Skin of body (tissue), 2 donors: Measurements from ENCODE around the gene SH2D3C. TPM values are rescaled to one million over a fixed set of nuclear protein-coding genes. Genes with fewer than 3 reads are reported as not detected.

Source experiments
- DNase-seq: peaks from one replicate; lab custom pipeline; 2025; lab: John Stamatoyannopoulos, UW
- total RNA-seq: library from RNA; depleted of rRNA; stranded (reverse); fragments of >200 nt; gene quantifications from one replicate; pipeline ENCODE4 v1.2.3, GENCODE V29; 2014

SH2D3C gene
- total RNA-seq, 1 donor from 2014 or later = 5.7 TPM

- no peak for DNase-seq
These were observed 75.0 kb downstream of the SH2D3C start for GRCh38 chr9:127703289-127703946.

DNA sequence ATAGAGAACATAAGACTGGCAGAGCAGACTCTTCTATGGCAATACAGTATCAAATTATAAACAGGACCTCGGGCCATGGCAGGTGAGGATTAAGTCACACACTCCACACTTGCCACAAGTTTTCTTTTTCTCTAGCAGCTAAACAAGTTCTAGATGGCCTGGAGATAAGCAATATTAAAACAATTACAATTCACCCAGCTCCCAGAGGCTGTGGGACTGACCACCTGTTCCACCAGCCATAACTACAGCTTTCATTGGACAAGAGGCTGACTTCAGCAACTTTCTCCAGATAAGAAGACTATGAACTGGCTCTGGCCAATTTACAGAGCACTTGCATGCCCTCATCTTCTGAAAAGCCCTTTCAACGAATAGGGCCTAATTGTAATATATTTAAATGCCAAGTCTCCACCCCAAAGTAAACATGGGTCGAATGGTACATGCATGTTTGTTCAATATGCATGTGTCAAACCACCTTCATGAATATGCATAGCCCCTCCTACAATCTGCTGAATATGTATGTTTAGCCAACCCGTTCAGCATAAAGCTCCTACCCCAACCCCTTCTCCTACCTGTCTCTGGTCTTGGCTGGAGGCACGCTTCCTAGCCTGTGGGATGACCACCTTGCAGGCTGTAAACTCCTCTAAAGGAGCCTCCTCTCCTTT, 77.7 kb downstream of the SH2D3C start:
- DNase-seq = no peak

DNA sequence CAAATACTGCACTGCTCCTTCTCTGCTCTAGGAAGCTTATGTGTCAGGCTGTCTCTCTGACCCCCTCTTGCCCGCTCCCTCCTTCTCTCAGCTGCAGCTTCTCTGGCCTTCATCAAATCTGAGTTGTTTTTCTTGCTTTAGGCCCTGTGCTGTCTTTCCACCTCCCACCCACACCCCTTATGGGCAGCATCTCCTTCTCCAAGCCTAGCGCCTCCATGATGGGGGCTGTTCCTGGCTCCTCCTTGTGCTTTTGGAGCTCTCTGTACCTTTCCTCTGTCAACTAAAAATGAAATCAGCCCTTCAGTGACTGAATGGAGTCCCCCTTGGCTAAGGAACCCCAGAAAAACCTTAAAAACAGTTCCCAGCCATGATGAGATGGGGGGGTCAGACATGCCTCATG, 78.3 kb downstream of the SH2D3C start:
- no peak for DNase-seq

DNA sequence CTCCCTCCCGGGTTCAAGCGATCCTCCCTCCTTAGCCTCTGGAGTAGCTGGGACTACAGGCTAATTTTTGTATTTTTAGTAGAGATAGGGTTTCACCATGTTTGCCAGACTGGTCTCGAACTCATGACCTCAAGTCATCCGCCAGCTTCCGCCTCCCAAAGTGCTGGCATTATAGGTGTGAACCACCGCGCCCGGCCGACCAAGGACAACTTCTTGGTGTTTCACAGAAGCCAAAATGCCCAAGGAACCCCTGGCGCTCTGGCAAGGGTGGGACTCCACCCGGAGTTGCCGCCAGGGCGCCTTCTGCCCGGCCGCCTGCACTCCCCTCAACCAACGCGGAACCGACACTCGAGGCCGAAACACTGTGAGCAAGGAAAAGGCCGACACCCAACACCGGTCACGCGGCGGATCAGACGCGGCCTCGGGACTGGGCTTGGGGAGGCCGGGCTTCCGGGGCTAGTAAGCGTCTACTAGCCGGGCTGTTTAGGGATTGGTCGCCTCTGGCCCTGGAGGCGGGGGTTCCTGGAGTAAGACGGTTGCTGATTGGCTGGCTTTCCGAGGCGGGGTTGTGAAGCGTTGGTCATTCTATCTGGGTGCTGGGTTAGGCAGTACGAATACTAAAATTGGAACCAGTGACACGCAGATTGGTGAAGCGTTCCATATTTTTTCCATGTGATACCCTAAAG, 79.3 kb downstream of the SH2D3C start:
- peak; percentile 93 for DNase-seq

- no peak for DNase-seq
These were observed 80.1 kb downstream of the SH2D3C start for GRCh38 chr9:127698386-127698785.

- no peak for DNase-seq
These were observed 80.9 kb downstream of the SH2D3C start for GRCh38 chr9:127697575-127697974.

GRCh38 chr9:127694890-127695720, 83.4 kb downstream of the SH2D3C start:
- DNase-seq = peak; percentile 52

GRCh38 chr9:127693697-127694096, 84.8 kb downstream of the SH2D3C start:
- no peak for DNase-seq

- no peak for DNase-seq
These were observed 85.3 kb downstream of the SH2D3C start for GRCh38 chr9:127693143-127693542.

DNA sequence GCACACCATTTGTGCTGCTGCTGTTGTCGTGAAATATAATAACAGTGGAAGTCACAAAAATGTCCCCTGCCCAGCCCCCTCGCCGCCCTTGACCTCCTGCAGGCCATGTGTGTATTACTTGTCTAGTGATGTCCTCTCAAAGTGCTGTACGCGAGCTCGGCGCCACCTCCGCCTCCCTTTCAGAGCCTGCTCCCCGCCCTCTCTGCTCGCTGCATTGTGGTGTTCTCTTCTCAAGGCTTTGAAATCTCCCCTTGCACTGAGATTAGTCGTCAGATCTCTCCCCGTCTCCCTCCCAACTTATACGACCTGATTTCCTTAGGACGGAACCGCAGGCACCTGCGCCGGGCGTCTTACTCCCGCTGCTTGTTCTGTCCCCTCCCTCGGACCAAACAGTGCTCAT, 86.4 kb downstream of the SH2D3C start:
- DNase-seq = no peak

DNA sequence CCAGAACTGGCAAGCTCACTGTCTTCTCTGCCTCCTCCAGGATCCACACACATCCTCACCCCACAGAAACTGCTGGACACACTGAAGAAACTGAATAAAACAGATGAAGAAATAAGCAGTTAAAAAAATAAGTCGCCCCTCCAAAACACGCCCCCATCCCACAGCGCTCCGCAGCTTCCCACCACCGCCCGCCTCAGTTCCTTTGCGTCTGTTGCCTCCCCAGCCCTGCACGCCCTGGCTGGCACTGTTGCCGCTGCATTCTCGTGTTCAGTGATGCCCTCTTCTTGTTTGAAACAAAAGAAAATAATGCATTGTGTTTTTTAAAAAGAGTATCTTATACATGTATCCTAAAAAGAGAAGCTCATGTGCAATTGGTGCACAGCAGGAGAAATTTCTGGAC, 87.7 kb downstream of the SH2D3C start:
- DNase-seq = no peak

GRCh38 chr9:127689329-127690000, 89.0 kb downstream of the SH2D3C start:
- no peak for DNase-seq

Other genes with a start within 250 kb of the SH2D3C start
- gene STXBP1, start 166.4 kb downstream of the SH2D3C start, total RNA-seq = 15.2 TPM
- 0.10 TPM for gene CFAP157, start 71.7 kb downstream of the SH2D3C start, total RNA-seq
- 11.8 TPM for gene PTRH1, start 63.0 kb downstream of the SH2D3C start, total RNA-seq
- not detected for gene TTC16, start 62.6 kb downstream of the SH2D3C start, total RNA-seq
- gene TOR2A, start 43.4 kb downstream of the SH2D3C start, total RNA-seq = 4.4 TPM
- 24.9 TPM for gene CDK9, start 7.4 kb upstream of the SH2D3C start, total RNA-seq
- gene FPGS, start 24.2 kb upstream of the SH2D3C start, total RNA-seq = 21.7 TPM
- gene ENG, start 76.0 kb upstream of the SH2D3C start, total RNA-seq = 9.1 TPM
- gene AK1, start 99.0 kb upstream of the SH2D3C start, total RNA-seq = 47.1 TPM
- gene ST6GALNAC6, start 120.9 kb upstream of the SH2D3C start, total RNA-seq = 19.5 TPM
- 8.9 TPM for gene ST6GALNAC4, start 138.4 kb upstream of the SH2D3C start, total RNA-seq
- gene PIP5KL1, start 152.1 kb upstream of the SH2D3C start, total RNA-seq = 1.2 TPM
- 11.2 TPM for gene DPM2, start 159.2 kb upstream of the SH2D3C start, total RNA-seq
- 14.0 TPM for gene EEIG1, start 202.3 kb upstream of the SH2D3C start, total RNA-seq